RWPE1 (cell line): ENCODE data around the gene DMXL2.
"Not testable (repeated sequence)": the region's sequence is repeated elsewhere in the genome, so short reads cannot be mapped to it uniquely, and the experiment has no call there.

ENCODE experiments used
- CTCF ChIA-PET: fragments of 350-600 bp; sonication (Branson Sonifier 250); formaldehyde crosslinking; extraction: SDS; loops from one replicate; lab custom pipeline; 2021; lab: Yijun Ruan, JAX
- POLR2A ChIA-PET: fragments of 400-600 bp; formaldehyde crosslinking; extraction: SDS; loops from one replicate; lab custom pipeline; 2020; ENCODE audit warnings: antibody characterized with exemption; ENCODE audit not compliant: low non-redundant PET; lab: Yijun Ruan, JAX
- DNase-seq: peaks from one replicate; pipeline ENCODE4 v3.0.0; 2012; ENCODE audit warnings: low spot score
- H3K27ac ChIP-seq: fragments of 450-650 bp; 2 replicates; pipeline ENCODE4 v1.5.1; 2017
- TF ChIP-seq, protein P1 (sequence below): fragments of 450-650 bp; conservative IDR thresholded peaks from 2 replicates; pipeline ENCODE4 v1.5.1; 2017; ENCODE audit warnings: low read depth, mild to moderate bottlenecking

Gene DMXL2

DNA sequence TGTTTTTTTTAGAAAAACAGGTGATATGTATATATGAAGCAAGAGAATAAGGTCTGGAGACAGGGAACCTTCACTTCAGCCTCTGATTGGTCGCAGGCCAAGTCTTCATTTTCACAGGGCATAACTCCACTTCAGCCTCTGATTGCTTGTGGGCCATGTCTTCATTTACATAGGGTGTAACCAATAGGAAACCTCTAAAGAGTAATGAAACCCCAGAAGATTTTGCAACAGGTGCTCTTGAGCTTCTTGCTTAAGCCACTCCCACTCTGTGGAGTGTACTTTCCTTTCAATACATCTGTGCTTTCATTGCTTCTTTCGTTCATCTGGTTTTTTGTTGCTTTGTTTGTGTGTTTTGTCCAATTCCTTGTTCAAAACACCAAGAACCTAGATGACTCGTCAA lies 36.1 kb upstream of the DMXL2 start:
- no peak overlapping the region for H3K27ac ChIP-seq
- ChIA-PET CTCF (interaction anchor here (1.0 to 1.2 kb wide), 2 partner anchors 9 to 118 kb away, joined by 3 read pairs; no protein-coding TSS in a partner anchor), POLR2A (no interaction called here)
- DNase-seq: no peak
- TF ChIP-seq, protein P1, sequence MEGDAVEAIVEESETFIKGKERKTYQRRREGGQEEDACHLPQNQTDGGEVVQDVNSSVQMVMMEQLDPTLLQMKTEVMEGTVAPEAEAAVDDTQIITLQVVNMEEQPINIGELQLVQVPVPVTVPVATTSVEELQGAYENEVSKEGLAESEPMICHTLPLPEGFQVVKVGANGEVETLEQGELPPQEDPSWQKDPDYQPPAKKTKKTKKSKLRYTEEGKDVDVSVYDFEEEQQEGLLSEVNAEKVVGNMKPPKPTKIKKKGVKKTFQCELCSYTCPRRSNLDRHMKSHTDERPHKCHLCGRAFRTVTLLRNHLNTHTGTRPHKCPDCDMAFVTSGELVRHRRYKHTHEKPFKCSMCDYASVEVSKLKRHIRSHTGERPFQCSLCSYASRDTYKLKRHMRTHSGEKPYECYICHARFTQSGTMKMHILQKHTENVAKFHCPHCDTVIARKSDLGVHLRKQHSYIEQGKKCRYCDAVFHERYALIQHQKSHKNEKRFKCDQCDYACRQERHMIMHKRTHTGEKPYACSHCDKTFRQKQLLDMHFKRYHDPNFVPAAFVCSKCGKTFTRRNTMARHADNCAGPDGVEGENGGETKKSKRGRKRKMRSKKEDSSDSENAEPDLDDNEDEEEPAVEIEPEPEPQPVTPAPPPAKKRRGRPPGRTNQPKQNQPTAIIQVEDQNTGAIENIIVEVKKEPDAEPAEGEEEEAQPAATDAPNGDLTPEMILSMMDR: no peak

DNA sequence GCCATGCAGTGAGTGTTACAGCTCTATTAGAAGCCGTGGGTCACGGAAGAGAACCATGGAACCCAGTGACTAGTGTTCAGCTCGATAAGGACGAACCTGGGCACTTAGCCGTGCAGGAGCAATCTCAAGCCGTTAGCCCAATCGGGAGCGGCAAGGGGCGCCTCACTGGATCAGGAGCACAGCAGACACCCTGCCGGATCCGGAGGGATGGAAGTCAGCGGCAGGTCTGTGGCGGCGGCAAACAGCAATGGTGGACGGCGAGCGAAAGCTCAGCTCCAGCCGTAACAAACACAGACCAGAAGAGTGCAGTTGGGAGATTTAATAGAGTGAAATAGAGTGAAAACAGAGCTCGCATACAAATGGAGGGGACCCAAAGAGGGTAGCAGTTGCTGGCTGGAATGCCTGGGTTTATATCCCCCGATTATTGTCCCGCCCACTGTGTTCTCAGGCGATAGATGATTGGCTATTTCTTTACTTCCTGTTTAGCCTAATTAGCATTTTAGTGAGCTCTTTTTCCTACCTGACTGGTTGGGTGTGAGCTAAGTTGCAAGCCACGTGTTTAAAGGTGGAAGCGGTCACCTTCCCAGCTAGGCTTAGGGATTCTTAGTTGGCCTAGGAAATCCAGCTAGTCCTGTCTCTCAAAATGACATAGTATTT lies 33.0 kb upstream of the DMXL2 start:
- POLR2A ChIA-PET, H3K27ac ChIP-seq, DNase-seq: not testable (repeated sequence)
- CTCF ChIA-PET: interaction anchor here (0.6 to 1.0 kb wide), 3 partner anchors 100 to 134 kb away, joined by 3 read pairs; no protein-coding TSS in a partner anchor

GRCh38 chr15:51652084-51652668 lies 29.6 kb upstream of the DMXL2 start:
- POLR2A ChIA-PET: no interaction called here
- TF ChIP-seq, protein P1: no peak
- H3K27ac ChIP-seq: no peak overlapping the region
- CTCF ChIA-PET: interaction anchor here (0.7 to 4.1 kb wide), 3 partner anchors 114 to 489 kb away, joined by 3 to 87 read pairs (median 3); no protein-coding TSS in a partner anchor
- no peak for DNase-seq

GRCh38 chr15:51649659-51650521 lies 27.3 kb upstream of the DMXL2 start:
- TF ChIP-seq, protein P1: peak; percentile 85
- no peak overlapping the region for H3K27ac ChIP-seq
- peak; percentile 72 for DNase-seq
- POLR2A ChIA-PET: no interaction called here
- CTCF ChIA-PET: interaction anchor here (0.5 to 4.1 kb wide), 26 partner anchors 8 to 379 kb away, joined by 3 to 87 read pairs (median 3); no protein-coding TSS in a partner anchor

DNA sequence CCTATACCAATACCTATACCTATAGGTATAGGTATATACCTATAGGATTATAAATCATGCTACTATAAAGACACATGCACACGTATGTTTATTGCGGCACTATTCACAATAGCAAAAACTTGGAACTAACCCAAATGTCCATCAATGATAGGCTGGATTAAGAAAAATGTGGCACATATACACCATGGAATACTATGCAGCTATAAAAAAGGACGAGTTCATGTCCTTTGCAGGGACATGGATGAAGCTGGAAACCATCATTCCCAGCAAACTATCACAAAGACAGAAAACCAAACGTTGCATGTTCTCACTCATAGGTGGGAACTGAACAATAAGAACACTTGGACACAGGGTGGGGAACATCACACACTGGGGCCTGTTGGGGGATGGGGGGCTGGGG lies 26.1 kb upstream of the DMXL2 start:
- DNase-seq, H3K27ac ChIP-seq, POLR2A ChIA-PET: not testable (repeated sequence)
- CTCF ChIA-PET: interaction anchor here (4.1 kb wide), 1 partner anchor 128 kb away, joined by 87 read pairs; no protein-coding TSS in a partner anchor

GRCh38 chr15:51648101-51648500 lies 25.5 kb upstream of the DMXL2 start:
- CTCF ChIA-PET: interaction anchor here (1.3 to 4.1 kb wide), 2 partner anchors 128 kb away, joined by 4 to 87 read pairs; no protein-coding TSS in a partner anchor
- DNase-seq, POLR2A ChIA-PET, H3K27ac ChIP-seq: not testable (repeated sequence)

DNA sequence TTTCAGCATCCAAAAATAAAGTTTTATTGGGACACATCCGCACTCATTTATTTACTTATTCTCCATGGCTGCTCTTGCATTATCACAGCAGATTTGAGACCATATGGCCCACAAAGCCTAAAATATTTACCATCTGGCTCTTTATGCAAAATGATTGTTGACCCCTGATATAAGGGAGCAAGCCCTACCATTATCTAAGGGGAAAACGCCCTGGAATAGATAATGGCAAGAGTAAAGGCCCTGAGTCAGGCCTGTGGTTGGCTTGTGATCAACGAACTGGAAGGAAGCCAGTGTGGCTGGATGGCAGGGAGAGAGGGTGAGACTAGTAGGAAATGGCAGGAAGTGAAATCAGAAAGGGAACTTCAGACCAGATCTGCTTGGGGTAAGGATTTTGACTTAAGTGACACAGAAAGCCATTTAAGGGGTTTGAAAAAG lies 24.6 kb upstream of the DMXL2 start:
- POLR2A ChIA-PET: no interaction called here
- peak; percentile 58 for DNase-seq
- H3K27ac ChIP-seq: no peak overlapping the region
- TF ChIP-seq, protein P1: no peak
- CTCF ChIA-PET: interaction anchor here (1.3 kb wide), 1 partner anchor 129 kb away, joined by 4 read pairs; no protein-coding TSS in a partner anchor
